H1 (cell line): ENCODE measurements around the gene DIP2C.

Source experiments
- ATF2 ChIP-seq: IDR thresholded peaks from 2 replicates; pipeline ENCODE4 v1.6.1; 2012; ENCODE audit warnings: low read length, inconsistent platforms
- CHD2 ChIP-seq: IDR thresholded peaks from 2 replicates; pipeline ENCODE4 v1.6.1; 2012; ENCODE audit warnings: low read length, improper control_type of control experiment
- CREB1 ChIP-seq: IDR thresholded peaks from 2 replicates; pipeline ENCODE4 v1.6.1; 2012; ENCODE audit warnings: inconsistent platforms
- CTCF ChIP-seq, 3 experiments: IDR thresholded peaks; 1 replicate in 2 of 3; 2 replicates in 1 of 3; pipeline versions ENCODE4 v1.5.1 to v1.6.1; 2011; ENCODE audit warnings: low read length in 3 of 3, mild to moderate bottlenecking in 3 of 3, inconsistent platforms in 2 of 3, low read depth in 1 of 3, moderate library complexity in 1 of 3; ENCODE audit not compliant: insufficient read depth in 1 of 3; ENCODE audit errors: control extremely low read depth in 1 of 3
- HDAC2 ChIP-seq, 2 experiments: fragments of 300-600 bp in 1 of 2; sonication (generic) in 1 of 2; IDR thresholded peaks; 2 replicates each; pipeline ENCODE4 v1.6.1; 2011 to 2012; ENCODE audit warnings: low read depth in 2 of 2, low read length in 2 of 2, mild to moderate bottlenecking in 2 of 2, moderate library complexity in 2 of 2, borderline replicate concordance in 1 of 2, inconsistent platforms in 1 of 2
- JUN ChIP-seq: IDR thresholded peaks from 2 replicates; pipeline ENCODE4 v1.6.1; 2011; ENCODE audit warnings: low read depth, mild to moderate bottlenecking, improper control_type of control experiment, low read length
- MAX ChIP-seq: IDR thresholded peaks from 2 replicates; pipeline ENCODE4 v1.6.1; 2012; ENCODE audit warnings: inconsistent platforms
- POLR2AphosphoS5 ChIP-seq: IDR thresholded peaks from 2 replicates; pipeline ENCODE4 v1.6.1; 2011; ENCODE audit warnings: low read depth, low read length
- RFX5 ChIP-seq: IDR thresholded peaks from 2 replicates; pipeline ENCODE4 v1.6.1; 2011; ENCODE audit warnings: low read depth, low read length, improper control_type of control experiment, borderline replicate concordance
- TBP ChIP-seq: IDR thresholded peaks from 2 replicates; pipeline ENCODE4 v1.6.1; 2011; ENCODE audit warnings: low read depth, low read length, improper control_type of control experiment
- TCF12 ChIP-seq: IDR thresholded peaks from 2 replicates; pipeline ENCODE4 v1.6.1; 2011; ENCODE audit warnings: low read depth, mild to moderate bottlenecking, low read length
- YY1 ChIP-seq: IDR thresholded peaks from 2 replicates; pipeline ENCODE4 v1.6.1; 2011; ENCODE audit warnings: low read depth, mild to moderate bottlenecking, low read length

- no peak for TF ChIP-seq MAX
- no peak for TF ChIP-seq RFX5
- no peak for TF ChIP-seq CREB1
- TF ChIP-seq CHD2 = no peak
- no peak for TF ChIP-seq POLR2AphosphoS5
- TF ChIP-seq CTCF (IDR thresholded peaks at IDR 0.05; ENCODE audit: control extremely low read depth in 1 of 3, insufficient read depth in 1 of 3, low read depth in 1 of 3, low read length in 3 of 3) = no peak
- no peak for TF ChIP-seq TBP
- TF ChIP-seq TCF12 = no peak
- no peak for TF ChIP-seq YY1
- TF ChIP-seq ATF2 = no peak
- TF ChIP-seq JUN = no peak
- TF ChIP-seq HDAC2 (IDR thresholded peaks at IDR 0.05; ENCODE audit: borderline replicate concordance in 1 of 2, low read depth in 2 of 2, low read length in 2 of 2) = no peak
Observed at GRCh38 chr10:326894-327635, 362.4 kb downstream of the DIP2C start.
